Neural progenitor cell (in vitro differentiated cells): ENCODE data around the gene TCF23. TPM values are rescaled to one million over a fixed set of nuclear protein-coding genes. Genes with fewer than 3 reads are reported as not detected.
A peak's percentile ranks its signal among the peaks of the same experiment; 100 is the strongest.
"Not testable (repeated sequence)": the region's sequence is repeated elsewhere in the genome, so short reads cannot be mapped to it uniquely, and the experiment has no call there.

Experiments used
- DNase-seq: peaks from one replicate; pipeline ENCODE4 v3.0.0-alpha.2; 2016; ENCODE audit warnings: low spot score
- H2AFZ ChIP-seq: fragments of 200-600 bp; sonication (generic); replicated peaks from 2 replicates; pipeline ENCODE4 v1.6.1; 2016; ENCODE audit warnings: antibody characterized with exemption
- H3F3A ChIP-seq: fragments of 200-600 bp; sonication (generic); 2 replicates; pipeline ENCODE4 v1.6.1; 2016; ENCODE audit warnings: antibody characterized with exemption, low read depth
- H3K27ac ChIP-seq: fragments of 200-600 bp; sonication (generic); 2 replicates; pipeline ENCODE4 v1.5.1; 2016; ENCODE audit warnings: mild to moderate bottlenecking
- H3K27me3 ChIP-seq: fragments of 200-600 bp; sonication (generic); 2 replicates; pipeline ENCODE4 v1.6.1; 2016; ENCODE audit warnings: mild to moderate bottlenecking, moderate library complexity
- H3K36me3 ChIP-seq: fragments of 200-600 bp; sonication (generic); 2 replicates; pipeline ENCODE4 v1.5.1; 2016
- H3K4me1 ChIP-seq: fragments of 200-600 bp; sonication (generic); 2 replicates; pipeline ENCODE4 v1.6.1; 2016; ENCODE audit warnings: mixed run types
- H3K4me2 ChIP-seq: fragments of 200-600 bp; sonication (generic); 2 replicates; pipeline ENCODE4 v1.6.1; 2016
- H3K4me3 ChIP-seq: fragments of 200-600 bp; sonication (generic); 2 replicates; pipeline ENCODE4 v1.5.1; 2016
- H3K79me2 ChIP-seq: fragments of 200-600 bp; sonication (generic); 2 replicates; pipeline ENCODE4 v1.6.1; 2016; ENCODE audit warnings: low read depth
- H3K9ac ChIP-seq: fragments of 200-600 bp; sonication (generic); 2 replicates; pipeline ENCODE4 v1.6.1; 2016
- H3K9me3 ChIP-seq: fragments of 200-600 bp; sonication (generic); 2 replicates; pipeline ENCODE4 v1.5.1; 2016; ENCODE audit warnings: low read depth
- H4K20me1 ChIP-seq: fragments of 200-600 bp; sonication (generic); 2 replicates; pipeline ENCODE4 v1.6.1; 2016; ENCODE audit warnings: low read depth
- H3K27ac Mint-ChIP-seq: 3 replicates; pipeline ENCODE4 v1.8.0; 2021; ENCODE audit warnings: mixed read lengths
- H3K27me3 Mint-ChIP-seq: 2 replicates; pipeline ENCODE4 v1.8.0; 2022; ENCODE audit warnings: low read depth, mild to moderate bottlenecking, inconsistent platforms, moderate library complexity, mixed read lengths; ENCODE audit not compliant: insufficient read depth
- H3K36me3 Mint-ChIP-seq: 3 replicates; pipeline ENCODE4 v1.8.0; 2021; ENCODE audit warnings: mixed read lengths
- H3K4me1 Mint-ChIP-seq: 3 replicates; pipeline ENCODE4 v1.8.0; 2021; ENCODE audit warnings: mixed read lengths
- H3K4me3 Mint-ChIP-seq: 3 replicates; pipeline ENCODE4 v1.8.0; 2021; ENCODE audit warnings: mild to moderate bottlenecking, moderate library complexity, mixed read lengths
- H3K9me3 Mint-ChIP-seq: 3 replicates; pipeline ENCODE4 v1.8.0; 2020; ENCODE audit warnings: mixed read lengths
- CTCF ChIP-seq: fragments of 200-600 bp; sonication (generic); IDR thresholded peaks from 2 replicates; pipeline ENCODE4 v1.5.1; 2017; ENCODE audit warnings: antibody characterized with exemption, mild to moderate bottlenecking
- EZH2 ChIP-seq: fragments of 200-600 bp; sonication (generic); IDR thresholded peaks from 2 replicates; pipeline ENCODE4 v1.6.1; 2017; ENCODE audit warnings: antibody characterized with exemption, mild to moderate bottlenecking, moderate library complexity
- EZH2phosphoT487 ChIP-seq: fragments of 200-600 bp; sonication (generic); IDR thresholded peaks from 2 replicates; pipeline ENCODE4 v1.6.1; 2017; ENCODE audit warnings: antibody characterized with exemption
- total RNA-seq: library from RNA; depleted of rRNA; stranded (reverse); fragments of >200 nt; gene quantifications from 2 replicates; pipeline ENCODE4 v1.2.3, GENCODE V29; 2015; ENCODE audit warnings: low replicate concordance

Gene TCF23
- total RNA-seq, 1 donor from 2014 or later: not detected

GRCh38 chr2:27118525-27119329, 30.1 kb upstream of the TCF23 start, which contains the start of gene CGREF1:
TSS of gene CGREF1 (minus strand) at chr2:27119128. CDS start at chr2:27104366, 14,762 bp downstream.
- Histone ChIP-seq H3K27me3 (peaks cover 75% of the 10 kb centered on the region), H2AFZ (peak within 1 kb of the TSS; percentile 91), H3K79me2 (no peaks in the 10 kb centered on the region), H4K20me1 (no peaks in the 10 kb centered on the region), H3K9me3 (no peaks in the 10 kb centered on the region), H3K4me3 (peak within 1 kb of the TSS; percentile 58), H3K36me3 (no peaks in the 10 kb centered on the region), H3K9ac (no peak within 1 kb of the TSS), H3K4me2 (peak within 1 kb of the TSS; percentile 92), H3K4me1 (peaks cover 15% of the 10 kb centered on the region), H3F3A (peaks cover 23% of the 10 kb centered on the region), H3K27ac (no peak within 1 kb of the TSS)
- H3K27me3 Mint-ChIP-seq: peaks cover 47% of the 10 kb centered on the region
- H3K4me3 Mint-ChIP-seq: peak within 1 kb of the TSS; percentile 84
- H3K36me3 Mint-ChIP-seq: no peaks in the 10 kb centered on the region
- TF ChIP-seq EZH2: peak; percentile 65
- TF ChIP-seq CTCF: no peak
- no peak for TF ChIP-seq EZH2phosphoT487
- DNase-seq: peak; percentile 62
- peaks cover 6% of the 10 kb centered on the region for H3K9me3 Mint-ChIP-seq
- peaks cover 21% of the 10 kb centered on the region for H3K4me1 Mint-ChIP-seq
- H3K27ac Mint-ChIP-seq: no peak within 1 kb of the TSS

GRCh38 chr2:27119330-27119670, 29.5 kb upstream of the TCF23 start:
- H3K36me3 Mint-ChIP-seq, H3K27ac ChIP-seq, H3K9me3 ChIP-seq, H3K79me2 ChIP-seq, DNase-seq, H4K20me1 ChIP-seq, H2AFZ ChIP-seq, H3K9me3 Mint-ChIP-seq, H3K9ac ChIP-seq, H3K36me3 ChIP-seq, H3K27ac Mint-ChIP-seq: not testable (repeated sequence)
- peaks cover 25% of the 10 kb centered on the region for H3F3A ChIP-seq
- Mint-ChIP-seq H3K4me1 (peaks cover 21% of the 10 kb centered on the region), H3K27me3 (peaks cover 49% of the 10 kb centered on the region), H3K4me3 (peak overlapping the region; percentile 84)
- peak overlapping the region; percentile 92 for H3K4me2 ChIP-seq
- H3K4me1 ChIP-seq: peaks cover 15% of the 10 kb centered on the region
- peaks cover 81% of the 10 kb centered on the region for H3K27me3 ChIP-seq
- peak overlapping the region; percentile 58 for H3K4me3 ChIP-seq

- Histone ChIP-seq H3K27me3 (peaks cover 79% of the 10 kb centered on the region), H3K27ac (no peak overlapping the region), H3F3A (peaks cover 19% of the 10 kb centered on the region), H3K4me3 (no peak overlapping the region), H3K9ac (no peak overlapping the region), H4K20me1 (no peaks in the 10 kb centered on the region), H3K36me3 (no peaks in the 10 kb centered on the region), H3K9me3 (no peaks in the 10 kb centered on the region), H3K4me1 (peaks cover 8% of the 10 kb centered on the region), H3K79me2 (no peaks in the 10 kb centered on the region), H2AFZ (no peak overlapping the region), H3K4me2 (no peak overlapping the region)
- H3K4me3 Mint-ChIP-seq: peak overlapping the region; percentile 26
- no peak for DNase-seq
- H3K36me3 Mint-ChIP-seq: no peaks in the 10 kb centered on the region
- peaks cover 11% of the 10 kb centered on the region for H3K4me1 Mint-ChIP-seq
- no peak overlapping the region for H3K27ac Mint-ChIP-seq
- H3K27me3 Mint-ChIP-seq: peaks cover 48% of the 10 kb centered on the region
- H3K9me3 Mint-ChIP-seq: peaks cover 6% of the 10 kb centered on the region
- TF ChIP-seq CTCF (no peak), EZH2 (no peak), EZH2phosphoT487 (no peak)
These were observed 26.9 kb upstream of the TCF23 start for GRCh38 chr2:27121906-27122305.

- no peak overlapping the region for H3K4me2 ChIP-seq
- TF ChIP-seq EZH2 (no peak), CTCF (no peak), EZH2phosphoT487 (no peak)
- no peaks in the 10 kb centered on the region for H3K9me3 ChIP-seq
- no peaks in the 10 kb centered on the region for H3K36me3 Mint-ChIP-seq
- peaks cover 6% of the 10 kb centered on the region for H3K9me3 Mint-ChIP-seq
- no peaks in the 10 kb centered on the region for H3K36me3 ChIP-seq
- no peak overlapping the region for H3K27ac Mint-ChIP-seq
- H2AFZ ChIP-seq: no peak overlapping the region
- peaks cover 70% of the 10 kb centered on the region for H3K27me3 ChIP-seq
- peaks cover 43% of the 10 kb centered on the region for H3K27me3 Mint-ChIP-seq
- H3K9ac ChIP-seq: no peak overlapping the region
- H3K79me2 ChIP-seq: no peaks in the 10 kb centered on the region
- H4K20me1 ChIP-seq: no peaks in the 10 kb centered on the region
- H3K4me3 ChIP-seq: no peak overlapping the region
- peaks cover 10% of the 10 kb centered on the region for H3K4me1 Mint-ChIP-seq
- peaks cover 8% of the 10 kb centered on the region for H3K4me1 ChIP-seq
- peaks cover 13% of the 10 kb centered on the region for H3F3A ChIP-seq
- no peak overlapping the region for H3K27ac ChIP-seq
- no peak for DNase-seq
- H3K4me3 Mint-ChIP-seq: peak overlapping the region; percentile 87
These were observed 26.0 kb upstream of the TCF23 start for GRCh38 chr2:27122791-27123190.
